Esophagus (tissue), 2 donors: Measurements from ENCODE around the gene COL21A1. TPM values are rescaled to one million over a fixed set of nuclear protein-coding genes. Genes with fewer than 3 reads are reported as not detected.

Experiments used
- H3K27ac ChIP-seq, 2 donors: one replicate each; pipeline ENCODE4 v1.5.1; 2013; ENCODE audit warnings: low read depth in 2 of 2, mild to moderate bottlenecking in 2 of 2, inconsistent platforms in 1 of 2, low read length in 1 of 2, moderate library complexity in 1 of 2
- H3K27me3 ChIP-seq, 2 donors: one replicate each; pipeline ENCODE4 v1.6.1; 2013; ENCODE audit warnings: low read length in 2 of 2, control low read depth in 1 of 2, mild to moderate bottlenecking in 1 of 2; ENCODE audit not compliant: insufficient read depth in 2 of 2, control insufficient read depth in 1 of 2
- H3K36me3 ChIP-seq, 2 donors: one replicate each; pipeline ENCODE4 v1.6.1; 2013; ENCODE audit warnings: low read length in 1 of 2; ENCODE audit not compliant: control insufficient read depth in 2 of 2, insufficient read depth in 2 of 2
- H3K4me1 ChIP-seq, 2 donors: one replicate each; pipeline ENCODE4 v1.6.1; 2013; ENCODE audit warnings: low read length in 1 of 2; ENCODE audit not compliant: control insufficient read depth in 2 of 2, insufficient read depth in 2 of 2
- H3K4me3 ChIP-seq, 2 donors: one replicate each; pipeline ENCODE4 v1.5.1; 2013; ENCODE audit warnings: low read length in 2 of 2, mild to moderate bottlenecking in 2 of 2, low read depth in 1 of 2, moderate library complexity in 1 of 2
- H3K9me3 ChIP-seq, 2 donors: one replicate each; pipeline ENCODE4 v1.6.1; 2013; ENCODE audit warnings: mild to moderate bottlenecking in 2 of 2, low read depth in 1 of 2, low read length in 1 of 2, moderate library complexity in 1 of 2; ENCODE audit not compliant: control insufficient read depth in 2 of 2, insufficient read depth in 1 of 2
- WGBS, 2 donors: extraction: QIAGEN DNeasy Blood & Tissue Kit; methylation state at CpG; one replicate each; pipeline ENCODE4 v1.1.7; 2013; 5-methylcytosine and 5-hydroxymethylcytosine counted together
- polyA plus RNA-seq, 2 donors: library from polyadenylated mRNA; stranded (reverse); fragments of 200-250 nt; gene quantifications; one replicate each; pipeline ENCODE4 v1.2.3, GENCODE V29; 2013
- donor health status: healthy with polysubstance abuse.
- donor health status: Bipolar disorder and iron deficiency.

Gene COL21A1
- polyA plus RNA-seq, 2 donors, result 1.5 to 1.6 TPM

- Histone ChIP-seq H3K9me3 (no peaks in the 10 kb centered on the region), H3K4me1 (no peaks in the 10 kb centered on the region), H3K27me3 (no peaks in the 10 kb centered on the region), H3K27ac (no peak overlapping the region), H3K4me3 (no peak overlapping the region), H3K36me3 (no peaks in the 10 kb centered on the region)
- WGBS, 2 donors, result 52 to 65% methylated on average over 2 of the region's 2 CpGs
Observed at GRCh38 chr6:56211724-56212123, 35.7 kb downstream of the COL21A1 start.

- WGBS, 2 donors, result 92 to 95% methylated on average over 4 of the region's 4 CpGs
- Histone ChIP-seq H3K36me3 (no peaks in the 10 kb centered on the region), H3K9me3 (no peaks in the 10 kb centered on the region), H3K27me3 (no peaks in the 10 kb centered on the region), H3K4me3 (no peak overlapping the region), H3K4me1 (no peaks in the 10 kb centered on the region), H3K27ac (no peak overlapping the region)
Observed at GRCh38 chr6:56204134-56204533, 43.2 kb downstream of the COL21A1 start.

GRCh38 chr6:56199956-56200355, 47.4 kb downstream of the COL21A1 start:
- Histone ChIP-seq H3K27me3 (no peaks in the 10 kb centered on the region), H3K27ac (no peak overlapping the region), H3K36me3 (no peaks in the 10 kb centered on the region), H3K4me1 (no peaks in the 10 kb centered on the region), H3K4me3 (no peak overlapping the region), H3K9me3 (no peaks in the 10 kb centered on the region)
- WGBS, 2 donors, result 82 to 87% methylated on average over 3 of the region's 3 CpGs

GRCh38 chr6:56193846-56194245, 53.5 kb downstream of the COL21A1 start:
- WGBS, 2 donors, result 92% methylated on average over 5 of the region's 5 CpGs
- H3K27ac ChIP-seq, result peak overlapping the region in 1 of 2 donors; percentile 13
- no peaks in the 10 kb centered on the region for H3K27me3 ChIP-seq
- H3K4me1 ChIP-seq, result no peaks in the 10 kb centered on the region
- H3K9me3 ChIP-seq, result no peaks in the 10 kb centered on the region
- H3K36me3 ChIP-seq, result no peaks in the 10 kb centered on the region
- no peak overlapping the region for H3K4me3 ChIP-seq

GRCh38 chr6:56188429-56188828, 59.0 kb downstream of the COL21A1 start:
- no peaks in the 10 kb centered on the region for H3K4me1 ChIP-seq
- H3K4me3 ChIP-seq, result no peak overlapping the region
- H3K27ac ChIP-seq, result no peak overlapping the region
- 88 to 89% methylated on average over 9 of the region's 9 CpGs for WGBS, 2 donors
- no peaks in the 10 kb centered on the region for H3K27me3 ChIP-seq
- no peaks in the 10 kb centered on the region for H3K36me3 ChIP-seq
- no peaks in the 10 kb centered on the region for H3K9me3 ChIP-seq

GRCh38 chr6:56187686-56188085, 59.7 kb downstream of the COL21A1 start:
- Histone ChIP-seq H3K27ac (no peak overlapping the region), H3K4me3 (no peak overlapping the region), H3K27me3 (no peaks in the 10 kb centered on the region), H3K36me3 (no peaks in the 10 kb centered on the region), H3K4me1 (no peaks in the 10 kb centered on the region), H3K9me3 (no peaks in the 10 kb centered on the region)

GRCh38 chr6:56176741-56177140, 70.6 kb downstream of the COL21A1 start:
- Histone ChIP-seq H3K36me3 (no peaks in the 10 kb centered on the region), H3K27ac (no peak overlapping the region), H3K27me3 (no peaks in the 10 kb centered on the region), H3K4me1 (no peaks in the 10 kb centered on the region), H3K4me3 (no peak overlapping the region), H3K9me3 (peaks cover 0 to 2% of the 10 kb centered on the region in 2 donors)

GRCh38 chr6:56173228-56173627, 74.2 kb downstream of the COL21A1 start:
- no peaks in the 10 kb centered on the region for H3K27me3 ChIP-seq
- H3K4me3 ChIP-seq, result no peak overlapping the region
- WGBS, 2 donors, result 80 to 91% methylated on average over 1 of the region's 1 CpG
- H3K36me3 ChIP-seq, result no peaks in the 10 kb centered on the region
- H3K4me1 ChIP-seq, result no peaks in the 10 kb centered on the region
- H3K9me3 ChIP-seq, result peaks cover 0 to 2% of the 10 kb centered on the region in 2 donors
- no peak overlapping the region for H3K27ac ChIP-seq

- H3K36me3 ChIP-seq, result no peaks in the 10 kb centered on the region
- peaks cover 0 to 2% of the 10 kb centered on the region in 2 donors for H3K9me3 ChIP-seq
- no peak overlapping the region for H3K27ac ChIP-seq
- H3K4me3 ChIP-seq, result no peak overlapping the region
- WGBS, 2 donors, result 79 to 85% methylated on average over 2 of the region's 2 CpGs
- H3K4me1 ChIP-seq, result no peaks in the 10 kb centered on the region
- H3K27me3 ChIP-seq, result no peaks in the 10 kb centered on the region
Observed at GRCh38 chr6:56172144-56172543, 75.2 kb downstream of the COL21A1 start.

- 77 to 85% methylated on average over 1 of the region's 1 CpG for WGBS, 2 donors
Observed at GRCh38 chr6:56169366-56169765, 78.0 kb downstream of the COL21A1 start.

More at GRCh38 chr6:56169366-56169765, 78.0 kb downstream of the COL21A1 start:
- H3K9me3 ChIP-seq, result peaks cover 0 to 2% of the 10 kb centered on the region in 2 donors
- no peaks in the 10 kb centered on the region for H3K4me1 ChIP-seq
- H3K27ac ChIP-seq, result no peak overlapping the region
- H3K27me3 ChIP-seq, result no peaks in the 10 kb centered on the region
- H3K36me3 ChIP-seq, result no peaks in the 10 kb centered on the region
- no peak overlapping the region for H3K4me3 ChIP-seq
